NT2/D1 (cell line): ENCODE results near the gene CCDC97.

ENCODE experiments used
- SUZ12 ChIP-seq: IDR thresholded peaks from 2 replicates; pipeline ENCODE4 v1.6.1; 2011; ENCODE audit not compliant: insufficient read length, insufficient read depth; ENCODE audit errors: extremely low read depth
- YY1 ChIP-seq: IDR thresholded peaks from 2 replicates; pipeline ENCODE4 v1.6.1; 2011; ENCODE audit not compliant: insufficient read length, insufficient read depth
- ZNF274 ChIP-seq: IDR thresholded peaks from 2 replicates; pipeline ENCODE4 v1.6.1; 2011; ENCODE audit warnings: mild to moderate bottlenecking, low read depth, low read length

DNA sequence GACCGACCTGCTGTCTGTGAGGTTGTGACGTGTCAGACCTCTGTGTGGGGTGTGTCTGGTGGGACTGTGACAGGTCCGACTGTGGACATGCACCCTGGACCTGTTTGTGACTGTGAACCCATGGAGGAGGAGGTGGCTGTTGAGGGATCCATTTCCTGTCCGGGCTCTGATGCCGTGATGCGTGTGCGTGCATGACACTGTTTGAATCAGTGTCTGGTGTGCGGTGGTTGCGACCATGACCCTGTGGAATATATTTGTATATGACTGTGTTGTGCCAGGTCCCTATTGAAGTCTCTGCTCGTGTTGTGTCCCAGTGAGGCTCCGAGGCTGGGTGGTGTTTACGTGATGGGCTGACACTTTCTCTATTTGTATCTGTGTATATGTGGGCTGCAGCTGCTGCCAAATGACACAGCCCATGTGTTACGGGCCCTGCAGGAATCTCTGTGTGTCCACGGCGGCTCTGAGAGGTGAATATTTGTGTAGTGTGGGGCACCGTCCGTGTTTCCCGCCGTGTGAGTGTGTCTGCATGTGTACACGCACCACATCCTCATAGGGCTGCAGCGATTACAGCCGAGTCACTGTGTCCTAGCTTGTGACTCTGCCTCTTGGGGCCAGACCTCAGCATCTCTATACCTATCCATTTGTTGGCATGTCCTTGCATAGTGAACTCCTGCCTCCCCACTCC is 18.3 kb downstream of the CCDC97 start:
- TF ChIP-seq ZNF274 (no peak), SUZ12 (no peak), YY1 (no peak)
